Nephron progenitor cell (in vitro differentiated cells): ENCODE measurements around the gene PIK3IP1.

Experiments used
- DNase-seq: peaks from one replicate; pipeline ENCODE4 v3.0.0; 2021
- H3K27ac Mint-ChIP-seq: 2 replicates; pipeline ENCODE4 v1.8.0; 2021; ENCODE audit warnings: mild to moderate bottlenecking, moderate library complexity, mixed read lengths
- H3K27me3 Mint-ChIP-seq: 2 replicates; pipeline ENCODE4 v1.8.0; 2021; ENCODE audit warnings: mild to moderate bottlenecking, low read depth, mixed read lengths; ENCODE audit not compliant: poor library complexity
- H3K36me3 Mint-ChIP-seq: 2 replicates; pipeline ENCODE4 v1.8.0; 2021; ENCODE audit warnings: low read depth, mixed read lengths
- H3K4me1 Mint-ChIP-seq: 2 replicates; pipeline ENCODE4 v1.8.0; 2021; ENCODE audit warnings: mixed read lengths
- H3K4me3 Mint-ChIP-seq: 2 replicates; pipeline ENCODE4 v1.8.0; 2021; ENCODE audit warnings: mild to moderate bottlenecking, moderate library complexity, mixed read lengths
- H3K9me3 Mint-ChIP-seq: 2 replicates; pipeline ENCODE4 v1.8.0; 2021; ENCODE audit warnings: mild to moderate bottlenecking, moderate library complexity, mixed read lengths
- TF ChIP-seq, protein P1 (sequence below): fragments of 200-600 bp; sonication (generic); IDR thresholded peaks from 2 replicates; pipeline ENCODE4 v1.5.0; 2021; ENCODE audit warnings: antibody characterized with exemption

PIK3IP1 gene

DNA sequence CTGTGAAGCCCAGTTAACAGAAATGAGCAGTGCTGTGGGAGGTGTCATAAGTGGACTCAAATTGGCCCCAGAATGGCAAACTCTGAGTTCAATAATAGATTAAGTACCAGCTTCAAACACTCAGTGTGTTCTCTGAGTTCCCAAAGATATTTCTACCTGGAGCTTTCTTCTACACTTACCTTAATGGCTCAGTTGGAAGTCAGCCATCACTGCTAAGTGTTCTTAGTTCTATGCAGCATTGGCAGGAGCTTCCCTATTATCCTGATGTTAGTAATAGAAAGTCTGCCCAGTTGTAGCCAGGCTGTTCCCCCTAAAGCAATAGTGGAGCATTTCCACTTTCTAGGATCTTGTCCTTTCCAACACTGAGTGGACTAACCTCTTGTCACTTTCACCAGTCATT is 9.7 kb upstream of the PIK3IP1 start:
- H3K4me3 Mint-ChIP-seq: no peak overlapping the region
- DNase-seq: no peak

DNA sequence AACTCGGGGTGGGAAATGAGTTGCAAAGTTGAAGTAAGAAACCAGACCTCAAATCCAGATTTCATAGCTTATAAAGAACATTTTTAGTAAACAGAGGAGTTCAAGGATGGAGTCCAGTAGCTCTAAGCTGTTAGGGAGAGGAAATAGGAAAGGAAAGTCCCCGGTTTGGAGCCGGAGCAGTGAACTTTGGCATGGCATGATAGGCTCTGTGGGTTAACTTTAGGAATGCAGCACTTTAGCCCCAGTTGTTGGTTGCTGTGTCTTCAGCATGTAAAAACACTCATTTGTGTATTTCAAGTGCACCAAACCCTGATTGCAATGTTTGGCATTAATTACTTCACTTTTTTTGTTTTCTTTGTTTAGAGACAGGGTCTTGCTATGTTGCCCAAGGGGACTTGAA is 8.6 kb upstream of the PIK3IP1 start:
- H3K27me3 Mint-ChIP-seq: peaks cover 12% of the 10 kb centered on the region
- H3K4me1 Mint-ChIP-seq: peaks cover 19% of the 10 kb centered on the region
- TF ChIP-seq, protein P1, sequence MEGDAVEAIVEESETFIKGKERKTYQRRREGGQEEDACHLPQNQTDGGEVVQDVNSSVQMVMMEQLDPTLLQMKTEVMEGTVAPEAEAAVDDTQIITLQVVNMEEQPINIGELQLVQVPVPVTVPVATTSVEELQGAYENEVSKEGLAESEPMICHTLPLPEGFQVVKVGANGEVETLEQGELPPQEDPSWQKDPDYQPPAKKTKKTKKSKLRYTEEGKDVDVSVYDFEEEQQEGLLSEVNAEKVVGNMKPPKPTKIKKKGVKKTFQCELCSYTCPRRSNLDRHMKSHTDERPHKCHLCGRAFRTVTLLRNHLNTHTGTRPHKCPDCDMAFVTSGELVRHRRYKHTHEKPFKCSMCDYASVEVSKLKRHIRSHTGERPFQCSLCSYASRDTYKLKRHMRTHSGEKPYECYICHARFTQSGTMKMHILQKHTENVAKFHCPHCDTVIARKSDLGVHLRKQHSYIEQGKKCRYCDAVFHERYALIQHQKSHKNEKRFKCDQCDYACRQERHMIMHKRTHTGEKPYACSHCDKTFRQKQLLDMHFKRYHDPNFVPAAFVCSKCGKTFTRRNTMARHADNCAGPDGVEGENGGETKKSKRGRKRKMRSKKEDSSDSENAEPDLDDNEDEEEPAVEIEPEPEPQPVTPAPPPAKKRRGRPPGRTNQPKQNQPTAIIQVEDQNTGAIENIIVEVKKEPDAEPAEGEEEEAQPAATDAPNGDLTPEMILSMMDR: no peak
- H3K27ac Mint-ChIP-seq: no peak overlapping the region
- H3K9me3 Mint-ChIP-seq: no peaks in the 10 kb centered on the region
- no peak overlapping the region for H3K4me3 Mint-ChIP-seq
- no peaks in the 10 kb centered on the region for H3K36me3 Mint-ChIP-seq
- no peak for DNase-seq

More for the DNA sequence above, 9.7 kb upstream of the PIK3IP1 start:
- Mint-ChIP-seq H3K27me3 (peaks cover 12% of the 10 kb centered on the region), H3K36me3 (no peaks in the 10 kb centered on the region), H3K27ac (no peak overlapping the region), H3K9me3 (no peaks in the 10 kb centered on the region), H3K4me1 (peaks cover 8% of the 10 kb centered on the region)
- TF ChIP-seq, protein P1: no peak

DNA sequence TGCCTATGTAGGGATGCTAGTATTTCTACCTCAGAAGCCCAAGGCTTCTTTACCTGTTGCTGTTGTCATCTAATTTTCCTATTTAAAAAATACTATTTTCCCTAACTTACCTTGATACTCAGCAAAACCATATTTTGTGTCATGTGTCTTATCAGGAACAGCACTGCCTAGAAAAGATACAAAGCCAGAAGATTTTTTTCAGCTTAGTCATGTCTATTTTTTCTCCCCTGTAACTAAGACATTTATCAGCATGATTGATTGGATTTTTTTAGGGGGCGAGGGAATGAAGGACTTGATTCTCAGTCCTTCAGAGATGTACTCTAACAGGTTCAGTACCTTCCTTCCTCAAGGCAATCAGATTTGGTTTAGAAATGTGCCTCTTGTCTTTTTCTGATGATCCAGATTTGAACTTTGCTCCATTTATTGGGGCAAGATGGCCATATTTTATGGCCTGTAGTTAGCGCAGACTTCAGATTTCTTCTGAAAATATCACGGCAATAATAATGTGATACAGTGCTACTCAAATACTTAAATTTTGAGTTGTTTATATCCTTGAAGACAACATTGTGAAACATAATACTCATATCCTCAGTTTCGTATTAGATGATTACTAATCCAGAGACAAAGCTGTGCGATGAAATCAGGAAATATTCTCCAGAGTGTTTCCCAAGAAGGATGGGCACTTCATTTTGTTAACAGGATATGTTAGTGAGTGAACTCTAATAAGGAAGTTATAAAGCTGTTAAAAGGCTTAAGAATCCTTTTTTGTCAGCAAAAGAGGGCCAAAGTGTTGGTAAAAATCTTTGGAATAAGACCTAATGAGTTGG is 3.8 kb upstream of the PIK3IP1 start:
- no peak for DNase-seq
- H3K9me3 Mint-ChIP-seq: peaks cover 4% of the 10 kb centered on the region
- no peak overlapping the region for H3K4me3 Mint-ChIP-seq
- H3K27me3 Mint-ChIP-seq: peaks cover 21% of the 10 kb centered on the region
- TF ChIP-seq, protein P1: no peak
- peaks cover 52% of the 10 kb centered on the region for H3K4me1 Mint-ChIP-seq
- no peak overlapping the region for H3K27ac Mint-ChIP-seq
- H3K36me3 Mint-ChIP-seq: no peaks in the 10 kb centered on the region

DNA sequence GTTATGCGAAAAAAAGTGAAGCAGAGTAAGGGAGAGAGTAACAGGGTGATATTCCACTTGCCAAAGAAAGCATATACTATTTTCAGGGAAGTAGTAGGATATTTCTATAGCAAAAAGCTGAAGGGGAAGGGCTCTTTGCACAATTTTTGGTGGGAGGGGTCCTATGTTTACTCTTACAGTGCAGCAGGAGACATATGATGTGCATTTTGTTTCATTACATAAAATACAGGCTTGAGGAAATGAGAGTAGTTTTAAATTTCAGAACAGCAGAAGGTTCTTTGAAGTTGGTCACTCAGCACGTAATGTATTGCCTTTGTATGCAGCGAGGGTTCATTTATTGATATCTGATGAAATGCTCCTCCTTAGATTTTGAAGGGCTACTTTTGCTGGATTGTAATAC is 3.1 kb upstream of the PIK3IP1 start:
- peaks cover 4% of the 10 kb centered on the region for H3K9me3 Mint-ChIP-seq
- H3K27me3 Mint-ChIP-seq: peaks cover 17% of the 10 kb centered on the region
- no peak overlapping the region for H3K27ac Mint-ChIP-seq
- H3K36me3 Mint-ChIP-seq: peaks cover 2% of the 10 kb centered on the region
- DNase-seq: no peak
- no peak overlapping the region for H3K4me3 Mint-ChIP-seq
- TF ChIP-seq, protein P1: no peak
- peaks cover 54% of the 10 kb centered on the region for H3K4me1 Mint-ChIP-seq

DNA sequence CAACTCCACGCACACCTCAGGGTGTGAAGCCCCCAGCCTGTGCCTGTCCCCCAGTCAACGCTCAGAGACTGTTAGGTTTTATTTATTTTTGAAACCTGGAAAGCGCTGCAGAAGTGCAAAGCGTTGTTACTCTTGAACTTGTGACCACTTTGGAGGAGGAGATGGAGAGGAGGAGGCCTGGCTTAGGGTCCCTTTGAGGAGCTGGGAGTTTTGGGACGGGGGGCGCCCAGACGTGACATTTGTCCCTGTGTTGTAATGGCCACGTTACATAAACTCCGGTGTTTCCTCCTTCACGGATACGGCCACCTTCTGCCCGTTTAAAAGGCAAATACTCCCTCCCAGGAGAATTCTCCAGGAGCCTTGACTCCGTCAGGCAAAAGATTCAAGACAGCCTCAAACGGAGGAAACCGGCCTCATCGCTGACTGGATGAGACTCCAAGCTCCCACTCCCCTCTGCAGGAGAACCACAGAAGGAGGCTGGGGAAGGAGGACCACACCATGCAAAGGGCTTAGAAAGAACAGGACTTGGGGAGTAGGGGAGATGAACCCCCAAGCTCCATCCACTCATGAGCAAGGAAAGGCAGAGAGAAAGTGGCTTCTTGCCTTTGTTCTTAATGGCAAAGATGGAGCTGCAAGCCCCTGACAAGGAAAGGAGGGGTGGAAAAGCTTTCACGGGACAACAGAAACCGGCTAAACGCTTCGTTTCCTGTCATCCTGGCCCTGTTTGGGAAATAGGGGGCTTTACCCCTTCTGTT is 630 bp downstream of the PIK3IP1 start:
- Mint-ChIP-seq H3K36me3 (peaks cover 10% of the 10 kb centered on the region), H3K27ac (no peak overlapping the region), H3K27me3 (peaks cover 24% of the 10 kb centered on the region), H3K4me1 (peaks cover 54% of the 10 kb centered on the region), H3K9me3 (peaks cover 4% of the 10 kb centered on the region), H3K4me3 (peak overlapping the region; percentile 89)
- TF ChIP-seq, protein P1: no peak
- no peak for DNase-seq
